Measurements from ENCODE around the gene CADM4.

DNA sequence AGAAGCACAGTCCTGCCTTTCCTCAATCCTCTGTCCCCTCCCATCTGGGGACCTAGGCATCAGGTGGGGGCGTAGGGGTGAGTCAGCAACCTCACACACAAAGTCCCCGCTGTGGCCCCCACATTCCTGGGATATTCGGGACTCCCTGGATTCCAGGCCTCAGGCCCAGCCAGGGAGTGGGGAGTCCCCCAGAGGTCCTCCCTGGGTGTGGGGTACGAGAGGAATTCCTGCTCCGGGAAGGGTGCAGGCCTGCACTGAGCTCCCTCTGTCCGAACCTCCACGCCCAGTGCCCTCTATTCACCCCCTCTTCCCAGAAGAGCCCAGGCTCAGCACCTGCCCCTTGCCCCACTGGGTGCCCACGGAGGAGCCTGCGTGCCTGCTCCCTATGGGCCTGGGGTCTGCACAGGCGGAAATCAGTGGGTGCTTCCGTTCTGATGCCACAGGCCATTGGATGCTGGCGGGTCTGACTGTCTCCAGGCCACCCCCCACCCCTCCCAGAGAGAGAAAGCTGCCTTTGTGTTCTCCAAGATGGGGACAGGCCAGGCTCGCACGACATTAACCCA, 3.4 kb downstream of the CADM4 start:
- TF ChIP-seq, protein P1, sequence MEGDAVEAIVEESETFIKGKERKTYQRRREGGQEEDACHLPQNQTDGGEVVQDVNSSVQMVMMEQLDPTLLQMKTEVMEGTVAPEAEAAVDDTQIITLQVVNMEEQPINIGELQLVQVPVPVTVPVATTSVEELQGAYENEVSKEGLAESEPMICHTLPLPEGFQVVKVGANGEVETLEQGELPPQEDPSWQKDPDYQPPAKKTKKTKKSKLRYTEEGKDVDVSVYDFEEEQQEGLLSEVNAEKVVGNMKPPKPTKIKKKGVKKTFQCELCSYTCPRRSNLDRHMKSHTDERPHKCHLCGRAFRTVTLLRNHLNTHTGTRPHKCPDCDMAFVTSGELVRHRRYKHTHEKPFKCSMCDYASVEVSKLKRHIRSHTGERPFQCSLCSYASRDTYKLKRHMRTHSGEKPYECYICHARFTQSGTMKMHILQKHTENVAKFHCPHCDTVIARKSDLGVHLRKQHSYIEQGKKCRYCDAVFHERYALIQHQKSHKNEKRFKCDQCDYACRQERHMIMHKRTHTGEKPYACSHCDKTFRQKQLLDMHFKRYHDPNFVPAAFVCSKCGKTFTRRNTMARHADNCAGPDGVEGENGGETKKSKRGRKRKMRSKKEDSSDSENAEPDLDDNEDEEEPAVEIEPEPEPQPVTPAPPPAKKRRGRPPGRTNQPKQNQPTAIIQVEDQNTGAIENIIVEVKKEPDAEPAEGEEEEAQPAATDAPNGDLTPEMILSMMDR (IDR thresholded peaks at IDR 0.05), result no peak
- no peak for TF ChIP-seq POLR2A (IDR thresholded peaks at IDR 0.05)

Measured in right lobe of liver (tissue), 4 donors.